ENCODE measurements around the gene KIF3A.

GRCh38 chr5:132689513-132689912 lies 47.8 kb downstream of the KIF3A start:
- TF ChIP-seq GABPA (IDR thresholded peaks at IDR 0.05; ENCODE audit: borderline replicate concordance, insufficient read depth, low read length), result no peak
- TF ChIP-seq, protein P1, sequence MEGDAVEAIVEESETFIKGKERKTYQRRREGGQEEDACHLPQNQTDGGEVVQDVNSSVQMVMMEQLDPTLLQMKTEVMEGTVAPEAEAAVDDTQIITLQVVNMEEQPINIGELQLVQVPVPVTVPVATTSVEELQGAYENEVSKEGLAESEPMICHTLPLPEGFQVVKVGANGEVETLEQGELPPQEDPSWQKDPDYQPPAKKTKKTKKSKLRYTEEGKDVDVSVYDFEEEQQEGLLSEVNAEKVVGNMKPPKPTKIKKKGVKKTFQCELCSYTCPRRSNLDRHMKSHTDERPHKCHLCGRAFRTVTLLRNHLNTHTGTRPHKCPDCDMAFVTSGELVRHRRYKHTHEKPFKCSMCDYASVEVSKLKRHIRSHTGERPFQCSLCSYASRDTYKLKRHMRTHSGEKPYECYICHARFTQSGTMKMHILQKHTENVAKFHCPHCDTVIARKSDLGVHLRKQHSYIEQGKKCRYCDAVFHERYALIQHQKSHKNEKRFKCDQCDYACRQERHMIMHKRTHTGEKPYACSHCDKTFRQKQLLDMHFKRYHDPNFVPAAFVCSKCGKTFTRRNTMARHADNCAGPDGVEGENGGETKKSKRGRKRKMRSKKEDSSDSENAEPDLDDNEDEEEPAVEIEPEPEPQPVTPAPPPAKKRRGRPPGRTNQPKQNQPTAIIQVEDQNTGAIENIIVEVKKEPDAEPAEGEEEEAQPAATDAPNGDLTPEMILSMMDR (IDR thresholded peaks at IDR 0.05; ENCODE audit: control extremely low read depth in 1 of 3, insufficient read depth in 1 of 3, low read depth in 1 of 3, low read length in 3 of 3), result no peak
- TF ChIP-seq RNF2 (IDR thresholded peaks at IDR 0.05; ENCODE audit: borderline replicate concordance, low read depth, low read length, missing control alignments, poor library complexity, severe bottlenecking), result no peak
- TF ChIP-seq EZH2 (IDR thresholded peaks at IDR 0.05; ENCODE audit: low read depth, low read length, severe bottlenecking), result no peak
- no peak for TF ChIP-seq HDAC2 (IDR thresholded peaks at IDR 0.05; ENCODE audit: borderline replicate concordance in 1 of 2, low read depth in 2 of 2, low read length in 2 of 2)
- no peak for TF ChIP-seq MAX (IDR thresholded peaks at IDR 0.05)
- no peak for TF ChIP-seq RXRA (IDR thresholded peaks at IDR 0.05; ENCODE audit: insufficient read depth, low read depth, low read length)
- TF ChIP-seq POLR2AphosphoS5 (IDR thresholded peaks at IDR 0.05; ENCODE audit: low read depth, low read length), result no peak
- no peak for TF ChIP-seq BACH1 (IDR thresholded peaks at IDR 0.05; ENCODE audit: low read length)
- TF ChIP-seq ZNF274 (IDR thresholded peaks at IDR 0.05; ENCODE audit: borderline replicate concordance, extremely low read depth, low read length), result no peak
- no peak for TF ChIP-seq GTF2F1 (IDR thresholded peaks at IDR 0.05; ENCODE audit: borderline replicate concordance, low read depth, low read length)
- TF ChIP-seq SRF (IDR thresholded peaks at IDR 0.05; ENCODE audit: low read depth, low read length), result no peak
- no peak for TF ChIP-seq POLR2A (IDR thresholded peaks at IDR 0.05; ENCODE audit: control extremely low read depth in 1 of 2, low read depth in 2 of 2, low read length in 2 of 2)
- no peak for TF ChIP-seq JUND (IDR thresholded peaks at IDR 0.05; ENCODE audit: low read length)
